GM12874 (cell line): ENCODE measurements around the gene SHC1.

Experiments used
- CTCF ChIP-seq: IDR thresholded peaks from 2 replicates; pipeline ENCODE4 v1.5.1; 2011; ENCODE audit warnings: low read depth, mild to moderate bottlenecking, control low read depth, low read length, moderate library complexity; ENCODE audit not compliant: insufficient read depth

SHC1 gene

GRCh38 chr1:154978360-154978759 lies 7.8 kb upstream of the SHC1 start:
- TF ChIP-seq CTCF, result no peak

DNA sequence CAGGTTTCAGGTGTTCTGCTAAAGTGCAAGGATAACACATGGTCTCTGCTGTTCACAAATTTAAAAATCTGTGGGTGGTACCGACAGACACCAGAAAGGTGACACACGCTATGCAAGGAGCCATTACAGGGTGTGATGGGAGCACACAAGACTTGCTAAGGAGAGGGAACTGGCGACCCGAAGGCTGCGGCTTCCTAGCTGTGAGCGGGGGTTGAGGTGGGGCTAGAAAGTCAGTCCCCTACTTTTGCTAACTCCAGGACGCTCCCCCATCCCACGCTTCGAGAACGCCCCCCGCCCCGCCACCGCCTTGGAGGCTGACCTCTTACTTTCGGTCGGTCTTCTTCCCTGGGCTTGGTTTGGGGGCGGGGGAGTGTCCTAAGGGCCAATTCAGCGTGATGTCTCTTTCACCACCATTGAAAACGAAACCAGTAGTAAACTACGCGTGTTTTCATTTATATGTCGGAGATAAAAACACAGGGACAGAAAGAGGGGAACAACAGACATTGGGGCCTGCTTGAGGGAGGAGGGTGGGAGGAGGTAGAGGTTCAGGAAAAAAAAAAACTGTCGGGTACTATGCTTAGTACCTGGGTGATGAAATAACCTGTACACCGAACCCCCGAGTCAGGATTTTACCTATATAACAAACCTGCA lies 5.0 kb upstream of the SHC1 start:
- no peak for TF ChIP-seq CTCF

GRCh38 chr1:154974808-154975408 lies 4.4 kb upstream of the SHC1 start:
- TF ChIP-seq CTCF, result no peak

- TF ChIP-seq CTCF, result no peak
Observed at GRCh38 chr1:154974102-154974807, 3.7 kb upstream of the SHC1 start, which contains the start of gene CKS1B. Gene CKS1B (plus strand): TSS chr1:154974681. CDS start chr1:154974746, 65 bp downstream.

- TF ChIP-seq CTCF, result no peak
Observed at GRCh38 chr1:154973344-154974101, 3.0 kb upstream of the SHC1 start.

GRCh38 chr1:154972517-154973343 lies 2.2 kb upstream of the SHC1 start:
- no peak for TF ChIP-seq CTCF

DNA sequence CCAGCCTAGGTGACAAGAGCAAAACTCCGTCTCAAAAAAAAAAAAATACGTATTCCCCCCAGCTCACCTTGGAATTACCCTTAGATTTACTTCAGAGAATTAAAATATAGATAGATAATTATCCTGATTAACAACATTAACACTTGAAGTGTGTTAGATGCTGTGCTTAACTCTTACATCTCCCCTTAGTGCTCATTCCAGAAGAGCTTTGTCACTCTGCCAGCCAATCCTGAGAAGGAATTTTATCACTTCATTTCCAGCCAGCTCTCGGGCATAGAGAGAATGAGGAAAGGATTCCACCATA lies 1.6 kb upstream of the SHC1 start:
- no peak for TF ChIP-seq CTCF
